HepG2 (cell line): Measurements from ENCODE around the gene ZNF264. TPM values are rescaled to one million over a fixed set of nuclear protein-coding genes. Genes with fewer than 3 reads are reported as not detected.
"Not testable (repeated sequence)": the region's sequence is repeated elsewhere in the genome, so short reads cannot be mapped to it uniquely, and the experiment has no call there.

Experiments
- ATAC-seq: fragments of 200-7000 bp; cut with Tn5 transposase; 3 replicates; pipeline ENCODE4 v1.9.1; 2020; ENCODE audit warnings: mild to moderate bottlenecking, moderate library complexity
- BruUV-seq: library from RNA; stranded (reverse); fragments of 400-500 nt; replicated peaks from 2 replicates; lab custom pipeline; 2021; lab: Mats Ljungman, UMichigan
- CTCF ChIA-PET: fragments of 300-600 bp; formaldehyde crosslinking; extraction: SDS; loops from one replicate; lab custom pipeline; 2021; ENCODE audit warnings: low total read pairs, inconsistent platforms, low intra/inter-chr PET ratio; lab: Yijun Ruan, JAX
- POLR2A ChIA-PET: fragments of 350-600 bp; sonication (Branson Sonifier 250); formaldehyde crosslinking; loops from one replicate; lab custom pipeline; 2020; ENCODE audit warnings: antibody characterized with exemption, inconsistent platforms; lab: Yijun Ruan, JAX
- DNase-seq: peaks from one replicate; pipeline ENCODE4 v3.0.0-alpha.2; 2015; ENCODE audit warnings: low spot score
- FAIRE-seq: peaks from 3 replicates; lab custom pipeline; 2011; peaks lifted over from hg19 to GRCh38; lab: Jason Lieb, UNC
- H2AFZ ChIP-seq: one replicate; pipeline ENCODE4 v1.6.1; 2011; ENCODE audit warnings: low read length, inconsistent platforms
- H3K27ac ChIP-seq: fragments of 300-600 bp; 3 replicates; pipeline ENCODE4 v1.8.0; 2011; ENCODE audit warnings: mixed run types, mild to moderate bottlenecking, mixed read lengths, low read length, inconsistent platforms; ENCODE audit not compliant: insufficient read depth; ENCODE audit errors: extremely low read length
- H3K27me3 ChIP-seq, 2 experiments: fragments of 200-600 bp in 1 of 2; 2 replicates in 1 of 2; 3 replicates in 1 of 2; pipeline versions ENCODE4 v1.6.0 to v1.8.0; 2011; ENCODE audit warnings: low read length in 2 of 2, mild to moderate bottlenecking in 2 of 2, moderate library complexity in 2 of 2, inconsistent platforms in 1 of 2; ENCODE audit not compliant: insufficient read depth in 2 of 2, control insufficient read depth in 1 of 2
- H3K36me3 ChIP-seq, 2 experiments: fragments of 200-600 bp in 1 of 2; replicated peaks in 1 of 2; 2 replicates in 1 of 2; 3 replicates in 1 of 2; pipeline versions ENCODE4 v1.5.1 to v1.8.0; 2011; ENCODE audit warnings: low read length in 2 of 2, inconsistent platforms in 1 of 2; ENCODE audit not compliant: insufficient read depth in 2 of 2, control insufficient read depth in 1 of 2
- H3K4me1 ChIP-seq: 2 replicates; pipeline ENCODE4 v1.5.1; 2012; ENCODE audit warnings: low read length, inconsistent platforms; ENCODE audit not compliant: insufficient read depth
- H3K4me2 ChIP-seq: 2 replicates; pipeline ENCODE4 v1.6.0; 2011; ENCODE audit warnings: low read depth, low read length, inconsistent platforms
- H3K4me3 ChIP-seq, 3 experiments: fragments of 200-600 bp in 1 of 3; sonication (generic), shearing (Covaris generic) in 1 of 3; replicated peaks in 1 of 3; 2 replicates each; pipeline ENCODE4 v1.5.1; 2011 to 2016; ENCODE audit warnings: low read length in 3 of 3, inconsistent platforms in 2 of 3, low read depth in 2 of 3, mild to moderate bottlenecking in 2 of 3, control low read depth in 1 of 3, mixed read lengths in 1 of 3; ENCODE audit not compliant: insufficient read depth in 1 of 3
- H3K79me2 ChIP-seq: one replicate; pipeline ENCODE4 v1.6.1; 2011; ENCODE audit warnings: low read length, inconsistent platforms; ENCODE audit not compliant: insufficient read depth
- H3K9ac ChIP-seq: 2 replicates; pipeline ENCODE4 v1.6.0; 2011; ENCODE audit warnings: mild to moderate bottlenecking, low read depth, low read length, inconsistent platforms; ENCODE audit not compliant: insufficient read depth
- H3K9me3 ChIP-seq: 2 replicates; pipeline ENCODE4 v1.5.1; 2012; ENCODE audit warnings: mild to moderate bottlenecking, low read length
- H4K20me1 ChIP-seq: 2 replicates; pipeline ENCODE4 v1.6.0; 2011; ENCODE audit warnings: inconsistent platforms, mild to moderate bottlenecking, low read length, moderate library complexity; ENCODE audit not compliant: insufficient read depth
- GABPB1 ChIP-seq: IDR thresholded peaks from 2 replicates; pipeline ENCODE4 v1.6.1; 2016; ENCODE audit warnings: mild to moderate bottlenecking, missing genetic modification reagents, moderate library complexity, missing compliant biosample characterization
- KDM5B ChIP-seq: sonication (generic); formaldehyde crosslinking; IDR thresholded peaks from 2 replicates; pipeline ENCODE4 v1.4.0; 2020; ENCODE audit warnings: missing genetic modification reagents, mild to moderate bottlenecking, borderline replicate concordance
- NKX3-1 ChIP-seq: sonication (generic); formaldehyde crosslinking; IDR thresholded peaks from 2 replicates; pipeline ENCODE4 v1.5.0; 2020; ENCODE audit warnings: missing genetic modification reagents
- RFXANK ChIP-seq: IDR thresholded peaks from 2 replicates; pipeline ENCODE4 v1.6.1; 2016
- ZNF10 ChIP-seq: sonication (generic); formaldehyde crosslinking; IDR thresholded peaks from 2 replicates; pipeline ENCODE4 v1.4.0; 2020; ENCODE audit warnings: mild to moderate bottlenecking, low read depth, missing genetic modification reagents, borderline replicate concordance
- ZNF331 ChIP-seq: sonication (generic); formaldehyde crosslinking; IDR thresholded peaks from 2 replicates; pipeline ENCODE4 v1.4.0; 2020; ENCODE audit warnings: missing genetic modification reagents
- ZNF44 ChIP-seq: sonication (generic); formaldehyde crosslinking; IDR thresholded peaks from 2 replicates; pipeline ENCODE4 v1.5.1; 2020; ENCODE audit warnings: mild to moderate bottlenecking, missing genetic modification reagents
- ZNF589 ChIP-seq: sonication (generic); formaldehyde crosslinking; conservative IDR thresholded peaks from 2 replicates; pipeline ENCODE4 v1.8.0; 2022; ENCODE audit warnings: mild to moderate bottlenecking, moderate library complexity, missing genetic modification reagents
- WGBS: methylation state at CpG from one replicate; pipeline ENCODE4 v1.1.6; 2017; ENCODE audit warnings: low lambda C conversion rate; 5-methylcytosine and 5-hydroxymethylcytosine counted together
- in situ Hi-C: cut with HindIII; loops from 2 replicates; pipeline ENCODE4 v1.10.0; 2017; ENCODE audit warnings: low pct_unique_long_range_greater_than_20kb; ENCODE audit not compliant: extremely low pct_ligation_motif_present
- intact Hi-C: fragments of 100-400 bp; cut with micrococcal nuclease; formaldehyde crosslinking; loops from one replicate; pipeline ENCODE4 v1.10.0; 2022; ENCODE audit not compliant: unreplicated experiment
- polyA plus RNA-seq, 8 experiments: library from polyadenylated mRNA; depleted of rRNA in 3 of 8; stranded (reverse) in 7 of 8; unstranded in 1 of 8; fragments of >200 nt; fragmentation: Illumina TruSeq in 4 of 8; extraction: Trizol in 4 of 8; gene quantifications; 2 replicates each; pipeline versions ENCODE4 v1.2.1 to v1.2.3, GENCODE V29; 2011 to 2016; ENCODE audit warnings: low read depth in 4 of 8, missing spikeins in 1 of 8, mixed read lengths in 1 of 8; ENCODE audit not compliant: insufficient read depth in 1 of 8
- total RNA-seq, 5 experiments: library from RNA; depleted of rRNA; stranded (reverse); fragments of >200 nt; fragmentation: Illumina TruSeq; extraction: Trizol; gene quantifications; 2 replicates each; pipeline ENCODE4 v1.2.3, GENCODE V29; 2016; ENCODE audit warnings: low read depth in 1 of 5
- TF ChIP-seq, protein P1 (sequence below): sonication (generic); formaldehyde crosslinking; IDR thresholded peaks from 2 replicates; pipeline ENCODE4 v1.4.0; 2020; ENCODE audit warnings: missing genetic modification reagents, mild to moderate bottlenecking, borderline replicate concordance
- TF ChIP-seq, protein P2 (sequence below): sonication (generic); formaldehyde crosslinking; IDR thresholded peaks from 2 replicates; pipeline ENCODE4 v1.9.0; 2021; ENCODE audit warnings: missing genetic modification reagents, mild to moderate bottlenecking, borderline replicate concordance

The ZNF264 gene
- total and polyA plus RNA-seq, 2 of the 13 experiments (the other 11 are each of a cell fraction or from before 2014, with no cell fraction given) = 3.5 to 17.6 TPM

DNA sequence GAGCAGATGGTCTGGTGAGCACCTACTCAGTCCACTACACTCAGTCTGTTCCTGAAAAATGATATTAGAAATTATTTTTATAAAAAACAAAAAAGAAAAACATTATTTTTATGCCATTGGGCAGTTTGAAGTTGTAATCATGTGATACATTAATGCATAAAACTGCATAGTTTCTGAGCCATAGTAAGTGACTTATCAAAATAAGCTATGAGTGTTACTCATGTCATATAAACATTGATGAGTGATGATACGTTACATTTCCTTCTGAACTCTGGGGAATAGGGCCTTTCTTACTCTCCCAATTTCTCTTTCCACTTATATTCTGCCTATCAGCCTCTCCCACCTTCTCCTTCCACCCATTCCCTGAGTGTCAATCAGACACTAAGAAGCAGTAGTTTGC is 58.0 kb downstream of the ZNF264 start:
- Histone ChIP-seq H4K20me1 (no peaks in the 10 kb centered on the region), H3K9me3 (no peaks in the 10 kb centered on the region), H3K4me3 (no peak overlapping the region), H3K4me1 (peaks cover 24% of the 10 kb centered on the region), H3K27ac (no peak overlapping the region), H2AFZ (no peak overlapping the region), H3K9ac (no peak overlapping the region), H3K27me3 (no peaks in the 10 kb centered on the region), H3K36me3 (peaks cover 16 to 76% of the 10 kb centered on the region in 2 experiments), H3K4me2 (no peak overlapping the region), H3K79me2 (peaks cover 7% of the 10 kb centered on the region)
- in situ Hi-C loops = no loop called here
- BruUV-seq = no TSS peak
- no peak for TF ChIP-seq RFXANK (CRISPR knock-in tag)
- no peak for TF ChIP-seq ZNF589 (CRISPR knock-in tag)
- TF ChIP-seq, protein P1, sequence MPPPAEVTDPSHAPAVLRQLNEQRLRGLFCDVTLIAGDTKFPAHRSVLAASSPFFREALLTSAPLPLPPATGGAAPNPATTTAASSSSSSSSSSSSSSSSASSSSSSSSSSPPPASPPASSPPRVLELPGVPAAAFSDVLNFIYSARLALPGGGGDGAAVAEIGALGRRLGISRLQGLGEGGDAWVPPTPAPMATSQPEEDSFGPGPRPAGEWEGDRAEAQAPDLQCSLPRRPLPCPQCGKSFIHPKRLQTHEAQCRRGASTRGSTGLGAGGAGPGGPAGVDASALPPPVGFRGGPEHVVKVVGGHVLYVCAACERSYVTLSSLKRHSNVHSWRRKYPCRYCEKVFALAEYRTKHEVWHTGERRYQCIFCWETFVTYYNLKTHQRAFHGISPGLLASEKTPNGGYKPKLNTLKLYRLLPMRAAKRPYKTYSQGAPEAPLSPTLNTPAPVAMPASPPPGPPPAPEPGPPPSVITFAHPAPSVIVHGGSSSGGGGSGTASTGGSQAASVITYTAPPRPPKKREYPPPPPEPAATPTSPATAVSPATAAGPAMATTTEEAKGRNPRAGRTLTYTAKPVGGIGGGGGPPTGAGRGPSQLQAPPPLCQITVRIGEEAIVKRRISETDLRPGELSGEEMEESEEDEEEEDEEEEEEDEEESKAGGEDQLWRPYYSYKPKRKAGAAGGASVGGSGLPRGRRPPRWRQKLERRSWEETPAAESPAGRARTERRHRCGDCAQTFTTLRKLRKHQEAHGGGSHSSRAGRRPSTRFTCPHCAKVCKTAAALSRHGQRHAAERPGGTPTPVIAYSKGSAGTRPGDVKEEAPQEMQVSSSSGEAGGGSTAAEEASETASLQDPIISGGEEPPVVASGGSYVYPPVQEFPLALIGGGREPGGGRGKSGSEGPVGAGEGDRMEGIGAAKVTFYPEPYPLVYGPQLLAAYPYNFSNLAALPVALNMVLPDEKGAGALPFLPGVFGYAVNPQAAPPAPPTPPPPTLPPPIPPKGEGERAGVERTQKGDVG = no peak
- no peak for TF ChIP-seq ZNF44 (CRISPR knock-in tag)
- TF ChIP-seq ZNF331 (CRISPR knock-in tag) = no peak
- no peak for TF ChIP-seq GABPB1 (CRISPR knock-in tag)
- no peak for TF ChIP-seq KDM5B (CRISPR knock-in tag)
- TF ChIP-seq ZNF10 (CRISPR knock-in tag) = no peak
- TF ChIP-seq, protein P2, sequence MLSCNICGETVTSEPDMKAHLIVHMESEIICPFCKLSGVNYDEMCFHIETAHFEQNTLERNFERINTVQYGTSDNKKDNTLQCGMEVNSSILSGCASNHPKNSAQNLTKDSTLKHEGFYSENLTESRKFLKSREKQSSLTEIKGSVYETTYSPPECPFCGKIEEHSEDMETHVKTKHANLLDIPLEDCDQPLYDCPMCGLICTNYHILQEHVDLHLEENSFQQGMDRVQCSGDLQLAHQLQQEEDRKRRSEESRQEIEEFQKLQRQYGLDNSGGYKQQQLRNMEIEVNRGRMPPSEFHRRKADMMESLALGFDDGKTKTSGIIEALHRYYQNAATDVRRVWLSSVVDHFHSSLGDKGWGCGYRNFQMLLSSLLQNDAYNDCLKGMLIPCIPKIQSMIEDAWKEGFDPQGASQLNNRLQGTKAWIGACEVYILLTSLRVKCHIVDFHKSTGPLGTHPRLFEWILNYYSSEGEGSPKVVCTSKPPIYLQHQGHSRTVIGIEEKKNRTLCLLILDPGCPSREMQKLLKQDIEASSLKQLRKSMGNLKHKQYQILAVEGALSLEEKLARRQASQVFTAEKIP = no peak
- TF ChIP-seq NKX3-1 = no peak
- CTCF ChIA-PET = no interaction called here
- intact Hi-C loops = no loop called here
- WGBS = 100% methylated on average over 1 of the region's 1 CpG
- POLR2A ChIA-PET = no interaction called here
- FAIRE-seq = no peak
- no peak for ATAC-seq
- no peak for DNase-seq

DNA sequence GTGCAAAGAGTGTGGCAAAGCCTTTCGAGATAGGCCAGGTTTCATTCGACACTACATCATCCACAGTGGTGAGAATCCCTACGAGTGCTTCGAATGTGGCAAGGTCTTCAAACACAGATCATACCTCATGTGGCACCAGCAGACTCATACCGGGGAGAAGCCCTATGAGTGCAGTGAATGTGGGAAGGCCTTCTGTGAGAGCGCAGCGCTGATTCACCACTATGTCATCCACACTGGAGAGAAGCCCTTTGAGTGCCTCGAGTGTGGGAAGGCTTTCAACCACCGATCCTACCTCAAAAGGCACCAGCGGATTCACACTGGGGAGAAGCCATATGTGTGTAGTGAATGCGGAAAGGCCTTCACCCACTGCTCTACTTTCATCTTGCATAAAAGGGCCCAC is 62.5 kb downstream of the ZNF264 start:
- H3K27me3 ChIP-seq, H3K4me3 ChIP-seq, BruUV-seq, H3K4me2 ChIP-seq, CTCF ChIA-PET, DNase-seq, H3K79me2 ChIP-seq, H2AFZ ChIP-seq, H3K4me1 ChIP-seq, H3K9ac ChIP-seq, in situ Hi-C loops, ATAC-seq, H3K9me3 ChIP-seq, POLR2A ChIA-PET, H3K27ac ChIP-seq, intact Hi-C loops, H4K20me1 ChIP-seq, FAIRE-seq: not testable (repeated sequence)
- H3K36me3 ChIP-seq = peaks cover 16 to 58% of the 10 kb centered on the region in 2 experiments
- 95% methylated on average over 11 of the region's 11 CpGs for WGBS
